Ishikawa (cell line): ENCODE results near the gene RAD50.

ENCODE experiments used
- EGR1 ChIP-seq: IDR thresholded peaks from 2 replicates; pipeline ENCODE4 v1.6.1; 2012
- EP300 ChIP-seq: IDR thresholded peaks from 2 replicates; pipeline ENCODE4 v1.6.1; 2012; ENCODE audit warnings: borderline replicate concordance
- FOXM1 ChIP-seq: IDR thresholded peaks from 2 replicates; pipeline ENCODE4 v1.6.1; 2012; ENCODE audit warnings: low read depth, borderline replicate concordance
- NFIC ChIP-seq: IDR thresholded peaks from 2 replicates; pipeline ENCODE4 v1.6.1; 2012
- RAD21 ChIP-seq: IDR thresholded peaks from 2 replicates; pipeline ENCODE4 v1.6.1; 2012; ENCODE audit warnings: low read depth
- TAF1 ChIP-seq: IDR thresholded peaks from 2 replicates; pipeline ENCODE4 v1.6.1; 2012; ENCODE audit warnings: low read depth, mild to moderate bottlenecking
- TCF12 ChIP-seq: IDR thresholded peaks from 2 replicates; pipeline ENCODE4 v1.6.1; 2012; ENCODE audit warnings: low read depth
- YY1 ChIP-seq: IDR thresholded peaks from 2 replicates; pipeline ENCODE4 v1.6.1; 2012; ENCODE audit warnings: low read depth
- TF ChIP-seq, protein P1 (sequence below): IDR thresholded peaks from 2 replicates; pipeline ENCODE4 v1.6.1; 2012

- TF ChIP-seq EGR1 = no peak
- TF ChIP-seq, protein P1, sequence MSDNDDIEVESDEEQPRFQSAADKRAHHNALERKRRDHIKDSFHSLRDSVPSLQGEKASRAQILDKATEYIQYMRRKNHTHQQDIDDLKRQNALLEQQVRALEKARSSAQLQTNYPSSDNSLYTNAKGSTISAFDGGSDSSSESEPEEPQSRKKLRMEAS = no peak
- TF ChIP-seq FOXM1 = no peak
- no peak for TF ChIP-seq RAD21
- TF ChIP-seq TAF1 = no peak
- no peak for TF ChIP-seq NFIC
- TF ChIP-seq EP300 = no peak
- TF ChIP-seq YY1 = no peak
- TF ChIP-seq TCF12 = no peak
These were observed 56.1 kb downstream of the RAD50 start for GRCh38 chr5:132612846-132613245.
